HG03432 (cell line): ENCODE results near the gene GTF2F1.
A peak's percentile ranks its signal among the peaks of the same experiment; 100 is the strongest.
"Not testable (repeated sequence)": the region's sequence is repeated elsewhere in the genome, so short reads cannot be mapped to it uniquely, and the experiment has no call there.

Source experiments
- ATAC-seq: cut with Tn5 transposase; IDR thresholded peaks from one replicate; pipeline ENCODE4 v1.9.1; 2021; ENCODE audit warnings: mild to moderate bottlenecking, moderate library complexity; ENCODE audit not compliant: unreplicated experiment

Gene GTF2F1

DNA sequence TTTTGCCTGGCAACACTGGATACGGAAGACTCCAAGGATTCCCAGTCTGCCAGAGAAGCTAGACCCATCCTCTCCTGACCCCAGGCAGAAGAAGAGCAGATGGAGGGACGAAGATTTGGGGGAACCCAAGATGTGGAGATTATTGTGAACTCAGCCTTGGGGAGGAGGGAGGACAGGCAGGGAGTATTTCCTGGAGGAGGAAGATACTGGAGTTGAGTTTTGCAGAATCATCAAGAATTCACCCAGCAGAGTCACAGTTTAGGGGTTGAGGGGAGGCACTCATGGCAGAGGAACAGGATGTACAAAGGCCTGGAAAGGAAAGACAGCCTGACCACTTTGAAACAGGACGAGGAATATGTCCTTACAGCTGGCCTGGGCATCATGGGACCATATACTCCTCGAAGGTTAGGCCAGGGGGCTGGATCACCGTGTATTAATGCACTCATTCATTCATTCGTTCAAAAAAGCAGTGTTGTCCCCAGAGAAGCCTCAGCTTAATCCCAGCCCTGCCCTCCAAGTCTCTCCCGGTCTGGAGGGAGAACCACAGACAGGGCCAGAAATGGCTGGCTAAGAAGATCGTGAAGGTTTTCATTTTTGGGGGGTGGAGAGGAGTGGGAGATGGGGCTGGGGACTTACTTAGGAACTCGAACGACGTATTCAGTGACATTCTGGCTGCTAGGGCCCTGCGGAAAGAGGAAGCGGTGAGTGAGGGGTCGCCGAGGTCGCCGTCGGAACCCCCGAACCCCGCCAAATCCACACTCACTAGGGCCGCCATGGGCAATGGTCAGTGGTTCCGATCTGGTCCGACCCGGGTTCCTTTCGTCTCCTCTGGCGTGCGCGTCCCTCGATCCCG, 517 bp downstream of the GTF2F1 start:
- ATAC-seq = no peak

DNA sequence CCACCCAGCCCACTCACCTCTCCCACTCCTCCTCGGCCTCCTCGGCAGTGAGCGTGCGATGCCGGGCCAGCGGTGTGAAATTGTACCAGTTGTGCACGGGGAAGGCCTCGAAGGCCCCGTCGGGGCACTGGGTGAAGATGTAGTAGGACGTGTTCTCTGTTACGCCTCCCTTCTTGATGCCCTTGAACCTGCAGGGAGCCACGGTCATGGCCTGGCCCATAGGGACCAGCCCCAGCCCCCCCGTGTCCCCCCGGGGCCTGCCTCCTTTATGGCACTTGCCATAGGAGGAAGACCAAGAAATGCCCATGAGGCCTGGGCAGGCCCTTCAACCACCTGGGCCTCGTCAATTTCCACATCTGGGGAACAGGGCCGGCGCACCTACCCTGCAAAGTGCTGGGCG, 5.6 kb downstream of the GTF2F1 start:
- ATAC-seq = no peak

DNA sequence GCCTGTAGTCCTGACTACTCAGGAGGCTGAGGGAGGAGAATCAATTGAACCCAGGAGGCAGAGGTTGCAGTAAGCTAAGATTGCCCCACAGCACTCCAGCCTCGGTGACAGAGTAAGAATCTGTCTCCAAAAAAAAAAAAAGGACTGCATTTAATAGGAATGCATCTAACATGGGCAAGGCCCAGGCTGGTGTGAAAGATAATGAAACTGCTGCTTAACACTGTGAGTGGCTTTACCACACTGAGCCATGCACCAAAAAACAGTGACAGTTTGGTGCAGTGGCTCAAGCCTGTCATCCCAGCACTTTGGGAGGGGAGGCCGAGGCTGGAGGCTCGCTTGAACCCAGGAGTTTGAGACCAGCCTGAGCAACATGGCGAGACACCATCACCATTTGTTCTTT, 8.6 kb downstream of the GTF2F1 start:
- ATAC-seq = no peak

DNA sequence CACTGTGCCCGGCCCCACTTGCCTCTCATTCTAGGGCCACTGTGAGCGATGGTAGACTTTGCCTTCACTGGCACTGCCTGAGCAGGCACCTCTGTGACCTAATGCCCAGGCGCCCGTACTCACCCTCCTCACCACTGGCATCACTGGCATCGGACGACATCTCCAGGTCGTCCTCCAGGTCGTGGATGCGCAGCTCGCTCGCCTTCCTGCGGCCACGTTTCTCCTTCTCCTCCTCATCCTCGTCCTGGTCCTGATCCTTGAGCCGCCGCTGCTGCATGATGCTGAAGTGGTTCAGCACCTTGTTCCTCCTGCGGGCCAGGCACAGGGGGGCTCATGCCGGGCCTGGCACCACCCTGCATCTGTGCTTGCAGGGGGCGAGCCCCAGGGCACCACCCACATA, 9.8 kb downstream of the GTF2F1 start:
- no peak for ATAC-seq

DNA sequence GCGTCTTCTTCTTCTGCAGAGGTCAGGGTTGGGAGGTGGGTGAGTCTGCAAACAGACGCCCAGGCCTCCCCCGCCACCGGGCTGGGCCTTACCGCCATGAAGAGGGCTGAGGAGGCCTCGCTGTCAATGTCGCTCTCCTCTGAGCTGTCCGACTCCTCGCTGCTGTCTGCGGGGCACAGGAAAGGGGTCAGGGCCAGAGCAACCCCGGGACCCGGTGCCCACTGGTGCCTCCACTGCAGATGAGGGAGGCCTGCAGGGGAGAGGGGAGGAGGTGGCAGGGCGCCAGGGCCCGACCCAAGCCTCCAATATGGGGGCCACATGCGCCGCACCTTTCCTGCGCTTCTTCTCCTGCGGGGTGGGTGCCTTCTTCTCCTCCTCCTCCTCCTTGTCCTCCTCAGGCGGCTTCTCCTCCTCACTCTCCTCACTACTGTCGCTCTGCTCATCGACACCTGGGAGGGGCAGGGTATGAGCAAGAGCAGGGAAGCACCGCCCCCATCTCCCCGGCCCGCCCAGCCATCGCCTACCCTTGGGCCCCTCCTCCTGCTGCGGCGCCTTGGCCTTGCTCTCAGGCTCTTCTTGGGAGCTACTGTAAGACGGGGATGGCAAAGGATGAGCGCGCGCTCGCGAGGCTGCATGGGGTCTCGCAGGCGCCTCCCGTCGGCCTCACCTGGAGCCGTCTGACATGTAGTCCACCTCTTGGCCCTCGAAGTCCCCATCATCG, 11.8 kb downstream of the GTF2F1 start:
- ATAC-seq = no peak

DNA sequence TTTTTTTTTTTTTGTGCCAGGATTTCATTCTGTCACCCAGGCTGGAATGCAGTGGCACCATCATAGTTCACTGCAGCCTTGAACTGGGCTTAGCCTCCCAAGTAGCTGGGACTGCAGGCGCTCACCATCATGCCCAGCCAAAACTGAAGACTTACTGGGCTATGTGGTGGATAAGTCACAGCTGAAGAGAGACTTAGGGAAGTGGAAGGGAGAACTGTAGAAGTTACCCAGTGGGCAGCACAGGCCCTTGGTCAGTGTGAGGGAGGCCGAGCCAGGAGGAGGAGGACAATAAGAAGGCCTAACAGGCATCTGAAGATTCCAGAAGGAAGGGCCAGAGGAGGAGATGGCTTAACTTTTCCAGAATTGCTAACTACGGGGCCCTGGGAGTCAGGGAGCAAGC, 13.2 kb downstream of the GTF2F1 start:
- no peak for ATAC-seq

DNA sequence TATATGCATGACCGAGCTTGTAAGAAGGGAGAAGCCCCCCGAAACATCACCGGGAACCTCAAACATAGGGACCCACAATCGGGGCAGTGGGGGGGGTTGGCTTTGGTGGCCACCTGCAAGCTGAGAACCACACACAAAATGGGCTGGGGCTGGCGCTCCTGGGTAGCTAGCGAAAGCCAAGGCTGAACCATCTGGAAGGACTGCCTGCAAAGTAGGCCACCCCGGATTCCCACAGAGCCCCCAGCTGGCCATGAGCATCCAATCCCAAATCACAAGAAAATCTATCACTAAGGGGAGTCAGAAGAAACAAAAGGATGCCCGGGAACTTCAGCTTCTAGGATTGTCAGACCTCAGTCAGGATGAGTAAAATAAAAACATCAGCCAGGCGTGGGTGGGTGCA, 14.5 kb downstream of the GTF2F1 start:
- no peak for ATAC-seq

DNA sequence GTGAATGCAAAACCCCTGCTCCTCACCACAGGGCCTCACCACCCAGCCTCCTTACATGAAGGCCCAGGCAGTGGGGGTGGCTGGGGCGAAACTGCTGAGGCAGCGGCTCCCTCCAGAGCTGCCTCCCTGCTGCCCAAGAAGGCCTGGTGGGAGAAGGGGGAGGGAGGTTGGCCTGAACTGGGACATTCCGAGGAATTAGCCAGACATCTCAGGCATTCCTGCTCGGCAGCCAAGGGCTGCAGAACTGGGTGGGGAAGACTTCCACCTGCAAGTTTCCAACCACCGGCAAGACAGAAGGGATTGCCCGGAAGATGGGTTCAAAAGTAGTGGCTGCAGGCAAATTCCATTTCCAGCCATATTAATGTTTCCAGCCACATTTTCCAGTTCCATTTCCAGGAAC, 14.9 kb downstream of the GTF2F1 start:
- no peak for ATAC-seq

DNA sequence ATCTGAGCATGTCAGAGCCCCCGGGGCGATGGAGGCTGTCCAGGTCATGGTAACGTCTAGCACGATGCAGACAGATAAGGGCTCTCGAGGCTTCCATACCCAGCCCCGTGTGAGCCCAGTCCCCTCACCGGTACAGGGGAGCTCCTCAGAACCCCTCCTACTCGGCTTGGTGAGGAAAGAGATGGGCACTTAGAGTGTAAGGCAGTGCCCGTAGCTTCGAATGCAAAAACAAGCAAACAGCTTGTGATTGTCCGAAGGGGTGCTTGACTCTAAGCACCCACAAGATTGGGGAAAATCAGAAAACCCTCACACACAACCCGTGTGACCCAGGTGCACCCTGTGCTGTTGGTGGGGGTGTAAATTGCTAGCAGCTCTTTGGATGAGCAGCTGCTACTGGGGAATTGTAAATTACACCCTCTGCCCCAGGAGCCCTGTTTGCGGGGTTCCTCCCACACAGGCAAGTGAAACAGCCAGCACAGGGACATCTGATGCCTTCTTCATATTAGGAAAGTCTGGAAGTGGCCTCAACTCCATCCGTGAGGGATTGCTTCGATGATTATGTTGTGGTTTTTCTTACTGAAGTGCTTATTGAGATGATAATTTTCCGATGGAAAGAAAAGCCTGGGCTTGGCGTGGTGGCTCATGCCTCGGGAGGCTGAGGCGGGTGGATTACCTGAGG, 16.3 kb downstream of the GTF2F1 start:
- no peak for ATAC-seq

DNA sequence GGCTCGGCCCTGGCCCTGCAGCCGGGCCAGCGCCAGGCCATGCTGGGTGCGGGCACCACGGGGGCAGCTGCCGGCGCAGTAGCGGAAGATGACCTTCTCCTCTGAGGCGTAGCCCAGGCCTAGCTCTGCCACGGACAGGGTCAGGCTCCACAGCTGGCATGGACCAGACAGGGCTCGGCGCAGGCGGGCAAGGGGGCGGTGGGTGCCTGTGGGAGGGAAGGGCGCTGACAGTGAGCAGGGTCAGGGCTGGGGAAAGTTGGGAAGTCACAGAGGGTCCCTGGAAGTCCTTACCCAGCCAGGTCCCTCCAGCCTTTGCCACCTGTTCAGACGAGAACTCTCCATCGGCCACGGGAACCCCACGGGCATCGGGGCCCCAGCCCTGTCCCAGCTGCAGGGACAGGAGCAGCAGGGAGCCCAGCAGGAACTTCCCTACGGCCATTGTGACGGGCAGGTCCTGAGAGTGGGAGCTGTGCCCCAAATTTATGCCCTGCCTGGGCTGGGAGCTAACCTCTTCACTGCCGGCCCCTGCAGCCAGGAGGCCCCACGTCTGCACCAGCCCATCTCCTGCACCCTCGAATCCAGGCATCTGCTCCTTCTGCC, 17.5 kb downstream of the GTF2F1 start, which contains the start of gene PSPN:
PSPN (minus strand) TSS at position 523 of the 600 bp plus-strand sequence; CDS start at position 439, 84 bp downstream.
- no peak for ATAC-seq

DNA sequence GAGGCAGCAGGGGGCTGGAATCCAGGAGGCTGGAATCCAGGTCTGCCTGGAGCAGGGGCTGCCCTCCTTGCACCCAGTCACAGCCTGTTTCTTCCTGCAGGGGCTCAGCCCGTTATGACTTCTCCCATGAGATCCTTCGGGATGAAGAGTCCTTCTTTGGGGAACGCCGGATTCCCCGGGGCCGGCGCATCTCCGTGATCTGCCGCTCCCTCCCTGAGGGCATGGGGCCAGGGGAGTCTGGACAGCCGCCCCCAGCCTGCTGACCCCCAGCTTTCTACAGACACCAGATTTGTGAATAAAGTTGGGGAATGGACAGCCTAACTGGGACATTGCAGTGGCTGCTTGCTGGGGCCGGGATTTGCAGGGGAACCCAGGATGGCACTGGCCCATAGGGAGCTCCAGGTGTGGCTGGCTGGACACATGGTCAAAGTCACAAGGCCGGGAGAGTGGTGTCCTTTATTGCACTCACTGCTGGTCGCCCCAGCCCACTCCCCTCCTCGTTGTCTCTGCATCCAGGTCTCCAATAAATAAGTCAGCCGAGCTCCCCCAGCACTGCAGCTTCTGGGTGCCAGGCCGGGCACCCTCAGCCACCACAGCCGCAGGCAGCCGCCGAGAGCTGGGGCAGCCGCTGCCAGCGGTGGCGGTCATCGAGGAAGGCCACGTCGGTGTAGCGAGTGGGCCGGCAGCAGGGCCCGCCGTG, 18.1 kb downstream of the GTF2F1 start:
- ATAC-seq = no peak

DNA sequence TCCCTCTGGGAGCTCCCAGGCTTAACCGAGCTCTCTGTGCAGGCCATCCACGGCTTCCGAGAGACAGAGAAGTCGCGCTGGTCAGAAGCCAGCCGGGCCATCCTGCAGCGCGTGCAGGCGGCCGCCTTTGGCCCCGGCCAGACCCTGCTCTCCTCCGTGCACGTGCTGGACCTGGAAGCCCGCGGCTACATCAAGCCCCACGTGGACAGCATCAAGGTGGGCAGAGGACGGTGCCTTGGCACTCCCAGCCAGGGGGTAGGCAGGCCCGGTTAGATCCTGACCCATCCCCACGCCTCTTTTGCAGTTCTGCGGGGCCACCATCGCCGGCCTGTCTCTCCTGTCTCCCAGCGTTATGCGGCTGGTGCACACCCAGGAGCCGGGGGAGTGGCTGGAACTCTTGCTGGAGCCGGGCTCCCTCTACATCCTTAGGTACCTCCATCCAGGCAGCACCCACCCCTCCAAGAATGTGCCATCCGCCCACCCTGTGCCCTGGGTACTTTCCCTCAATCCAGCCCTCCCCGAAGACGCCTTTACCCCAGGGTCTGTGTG, 18.7 kb downstream of the GTF2F1 start:
- no peak for ATAC-seq

DNA sequence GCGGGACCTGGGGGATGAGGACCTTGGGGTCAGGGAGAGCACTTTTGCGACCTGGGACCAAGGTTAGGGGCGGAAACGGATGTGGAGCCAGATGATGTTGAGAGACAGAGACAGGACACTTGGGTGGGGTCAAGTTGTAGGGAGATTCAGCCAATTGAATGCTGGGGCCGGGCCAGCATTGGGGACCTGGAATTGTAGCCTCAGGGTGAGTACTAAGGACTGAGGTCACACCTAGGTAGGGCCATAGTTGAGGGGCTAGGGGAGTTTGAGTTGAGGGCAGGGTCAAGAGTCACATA, 19.2 kb downstream of the GTF2F1 start:
- ATAC-seq = no peak

DNA sequence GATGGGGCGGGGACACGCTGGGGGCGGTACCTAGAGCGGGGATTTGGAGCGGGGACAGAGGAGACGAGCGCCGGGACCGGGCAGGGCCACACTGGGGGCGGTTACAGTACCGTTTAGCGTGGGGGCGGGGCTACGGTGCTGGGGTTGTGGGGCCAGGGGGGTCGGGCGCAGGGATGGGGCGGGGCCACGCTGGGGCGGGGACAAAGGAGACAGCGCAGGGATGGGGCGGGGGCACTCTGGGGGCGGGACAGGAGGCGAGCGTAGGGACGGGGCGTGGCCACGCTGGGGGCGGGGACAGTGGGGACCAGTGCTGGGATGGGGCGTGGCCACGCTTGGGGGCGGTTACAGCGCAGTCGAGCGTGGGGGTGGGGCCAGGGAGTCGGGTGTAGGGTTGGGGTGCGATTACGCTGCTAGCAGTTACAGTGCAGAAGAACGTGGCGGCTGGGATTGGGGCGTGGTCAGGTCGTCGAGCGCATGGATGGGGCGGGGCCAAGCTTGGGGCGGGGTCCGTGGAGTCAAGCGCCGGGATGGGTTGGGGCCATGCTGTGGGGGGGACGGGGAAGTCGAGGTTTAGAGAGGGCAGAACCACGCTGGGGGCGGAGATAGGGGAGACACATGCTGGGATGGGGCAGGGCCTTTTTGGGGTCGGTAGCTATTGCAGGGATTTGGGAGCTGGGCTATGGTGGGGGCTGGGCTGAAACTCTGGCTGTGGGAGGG, 19.7 kb downstream of the GTF2F1 start:
- ATAC-seq = peak; percentile 54

DNA sequence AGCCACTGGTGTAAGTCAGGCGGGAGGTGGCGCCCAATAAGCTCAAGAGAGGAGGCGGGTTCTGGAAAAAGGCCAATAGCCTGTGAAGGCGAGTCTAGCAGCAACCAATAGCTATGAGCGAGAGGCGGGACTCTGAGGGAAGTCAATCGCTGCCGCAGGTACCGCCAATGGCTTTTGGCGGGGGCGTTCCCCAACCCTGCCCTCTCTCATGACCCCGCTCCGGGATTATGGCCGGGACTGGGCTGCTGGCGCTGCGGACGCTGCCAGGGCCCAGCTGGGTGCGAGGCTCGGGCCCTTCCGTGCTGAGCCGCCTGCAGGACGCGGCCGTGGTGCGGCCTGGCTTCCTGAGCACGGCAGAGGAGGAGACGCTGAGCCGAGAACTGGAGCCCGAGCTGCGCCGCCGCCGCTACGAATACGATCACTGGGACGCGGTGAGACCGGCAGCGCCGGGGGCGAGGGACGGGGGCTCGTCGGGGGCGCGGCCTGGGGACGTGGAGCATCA, 20.3 kb downstream of the GTF2F1 start, which contains the start of gene ALKBH7:
ALKBH7 (plus strand) TSS at position 201 of the 502 bp plus-strand sequence; CDS start at position 228, 27 bp downstream.
- ATAC-seq = peak; percentile 78

DNA sequence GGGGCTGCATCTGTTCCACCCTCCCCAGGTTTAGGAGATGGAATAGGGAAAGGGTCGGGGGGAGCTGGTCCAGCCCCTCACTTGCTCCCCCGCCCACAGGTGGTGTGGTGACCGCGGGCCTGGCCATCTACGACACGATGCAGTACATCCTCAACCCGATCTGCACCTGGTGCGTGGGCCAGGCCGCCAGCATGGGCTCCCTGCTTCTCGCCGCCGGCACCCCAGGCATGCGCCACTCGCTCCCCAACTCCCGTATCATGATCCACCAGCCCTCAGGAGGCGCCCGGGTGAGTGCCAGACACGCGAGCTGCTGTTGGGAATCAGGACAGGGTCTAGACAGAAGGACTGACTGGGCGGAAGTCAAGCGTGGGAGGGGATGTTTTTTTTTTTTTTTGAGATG, 28.6 kb downstream of the GTF2F1 start:
- ATAC-seq = no peak

DNA sequence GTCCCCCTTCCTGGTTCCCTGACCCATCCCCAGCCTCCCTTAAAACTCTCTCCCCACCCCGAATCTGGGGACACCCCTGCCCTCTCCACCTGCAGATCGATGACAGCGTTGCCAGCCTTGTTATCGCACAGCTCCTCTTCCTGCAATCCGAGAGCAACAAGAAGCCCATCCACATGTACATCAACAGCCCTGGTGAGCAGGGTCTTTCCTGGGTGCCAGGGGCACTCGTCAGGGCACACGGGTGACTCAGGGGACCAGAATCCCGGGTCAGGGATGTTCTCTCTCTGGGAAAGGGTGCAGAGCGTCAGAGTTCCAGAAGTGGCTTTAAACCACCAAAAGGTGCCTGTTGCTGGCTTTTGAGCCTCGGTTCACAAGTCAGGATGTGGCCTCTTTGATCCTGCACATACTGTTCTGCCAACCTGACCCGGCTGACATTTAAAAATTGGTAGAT, 30.6 kb downstream of the GTF2F1 start:
- ATAC-seq = no peak

DNA sequence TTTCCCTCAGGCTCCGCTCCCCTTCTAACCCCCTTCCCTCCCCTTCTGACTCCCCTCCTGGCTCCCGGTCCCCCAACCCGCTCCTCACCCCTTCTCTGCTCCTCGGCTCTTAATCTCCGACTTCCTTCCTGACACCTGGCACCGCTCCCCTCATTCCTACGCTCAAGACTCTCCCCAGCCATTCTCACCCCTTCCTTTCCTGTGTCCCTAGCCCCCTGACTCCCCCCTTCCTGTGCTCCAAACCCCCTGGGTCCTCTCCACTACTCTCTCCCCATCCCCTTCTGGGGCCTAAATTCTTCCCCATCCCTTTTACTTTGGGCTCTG, 31.0 kb downstream of the GTF2F1 start:
- no peak for ATAC-seq

DNA sequence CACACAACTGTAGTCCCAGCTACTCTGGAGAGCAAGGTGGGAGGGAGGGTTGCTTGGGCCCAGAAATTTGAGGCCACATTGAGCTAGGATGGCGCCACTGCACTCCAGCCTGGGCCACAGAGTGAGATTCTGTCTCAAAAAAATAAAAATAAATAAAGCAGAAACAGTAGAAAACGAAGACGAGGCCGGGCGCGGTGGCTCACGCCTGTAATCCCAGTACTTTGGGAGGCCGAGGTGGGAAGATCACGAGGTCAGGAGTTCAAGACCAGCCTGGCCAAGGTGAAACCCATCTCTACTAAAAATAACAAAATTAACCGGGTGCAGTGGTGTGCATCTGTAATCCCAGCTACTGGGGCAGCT, 32.1 kb downstream of the GTF2F1 start:
- ATAC-seq = not testable (repeated sequence)

DNA sequence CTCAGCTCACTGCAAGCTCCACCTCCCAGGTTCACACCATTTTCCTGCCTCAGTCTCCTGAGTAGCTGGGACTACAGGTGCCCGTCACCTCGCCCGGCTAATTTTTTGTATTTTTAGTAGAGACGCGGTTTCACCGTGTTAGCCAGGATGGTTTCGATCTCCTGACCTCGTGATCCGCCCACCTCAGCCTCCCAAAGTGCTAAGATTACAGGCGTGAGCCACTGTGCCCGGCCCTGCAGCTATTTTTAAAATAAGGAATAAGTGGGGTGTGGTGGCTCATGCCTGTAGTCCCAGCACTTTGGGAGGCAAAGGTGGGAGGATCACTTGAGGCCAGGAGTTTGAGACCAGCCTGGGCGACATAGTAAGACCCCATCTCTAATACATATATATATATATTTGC, 32.5 kb downstream of the GTF2F1 start:
- ATAC-seq = not testable (repeated sequence)
